ENCODE data around the gene ATAD3C.
"Not testable (repeated sequence)": the region's sequence is repeated elsewhere in the genome, so short reads cannot be mapped to it uniquely, and the experiment has no call there.

ATAD3C gene

GRCh38 chr1:1505801-1506200 is 56.3 kb downstream of the ATAD3C start:
- H3K27me3 ChIP-seq (ENCODE audit: control insufficient read depth, insufficient read depth, low read length); H3K27ac ChIP-seq (ENCODE audit: low read depth, low read length); H3K36me3 ChIP-seq (ENCODE audit: control insufficient read depth, insufficient read depth, low read length); H3K4me3 ChIP-seq (ENCODE audit: low read depth, low read length); H3K9me3 ChIP-seq (ENCODE audit: control insufficient read depth, insufficient read depth, low read length); H3K9ac ChIP-seq (ENCODE audit: low read depth, low read length); H3K4me1 ChIP-seq (ENCODE audit: control insufficient read depth, insufficient read depth, low read length): not testable (repeated sequence)

GRCh38 chr1:1507305-1507704 is 57.8 kb downstream of the ATAD3C start:
- no peak overlapping the region for H3K4me3 ChIP-seq (ENCODE audit: low read depth, low read length)
- H3K36me3 ChIP-seq (ENCODE audit: control insufficient read depth, insufficient read depth, low read length), result no peaks in the 10 kb centered on the region
- no peak overlapping the region for H3K27ac ChIP-seq (ENCODE audit: low read depth, low read length)
- no peaks in the 10 kb centered on the region for H3K4me1 ChIP-seq (ENCODE audit: control insufficient read depth, insufficient read depth, low read length)
- no peaks in the 10 kb centered on the region for H3K27me3 ChIP-seq (ENCODE audit: control insufficient read depth, insufficient read depth, low read length)
- no peak overlapping the region for H3K9ac ChIP-seq (ENCODE audit: low read depth, low read length)
- H3K9me3 ChIP-seq (ENCODE audit: control insufficient read depth, insufficient read depth, low read length), result no peaks in the 10 kb centered on the region

- not testable (repeated sequence) for H3K27me3 ChIP-seq (ENCODE audit: control insufficient read depth, insufficient read depth, low read length); H3K9me3 ChIP-seq (ENCODE audit: control insufficient read depth, insufficient read depth, low read length); H3K4me1 ChIP-seq (ENCODE audit: control insufficient read depth, insufficient read depth, low read length); H3K36me3 ChIP-seq (ENCODE audit: control insufficient read depth, insufficient read depth, low read length); H3K9ac ChIP-seq (ENCODE audit: low read depth, low read length); H3K4me3 ChIP-seq (ENCODE audit: low read depth, low read length); H3K27ac ChIP-seq (ENCODE audit: low read depth, low read length)
These were observed 59.4 kb downstream of the ATAD3C start for GRCh38 chr1:1508775-1509464.

GRCh38 chr1:1509465-1509850 is 60.0 kb downstream of the ATAD3C start:
- H3K27me3 ChIP-seq (ENCODE audit: control insufficient read depth, insufficient read depth, low read length); H3K36me3 ChIP-seq (ENCODE audit: control insufficient read depth, insufficient read depth, low read length); H3K4me1 ChIP-seq (ENCODE audit: control insufficient read depth, insufficient read depth, low read length); H3K9ac ChIP-seq (ENCODE audit: low read depth, low read length); H3K9me3 ChIP-seq (ENCODE audit: control insufficient read depth, insufficient read depth, low read length); H3K27ac ChIP-seq (ENCODE audit: low read depth, low read length); H3K4me3 ChIP-seq (ENCODE audit: low read depth, low read length): not testable (repeated sequence)

- Histone ChIP-seq H3K27me3 (ENCODE audit: control insufficient read depth, insufficient read depth, low read length) (no peaks in the 10 kb centered on the region), H3K4me3 (ENCODE audit: low read depth, low read length) (peak overlapping the region; percentile 88), H3K36me3 (ENCODE audit: control insufficient read depth, insufficient read depth, low read length) (peaks cover 5% of the 10 kb centered on the region; the same call in 1 of the 2 replicates), H3K27ac (ENCODE audit: low read depth, low read length) (peak overlapping the region; percentile 94), H3K9ac (ENCODE audit: low read depth, low read length) (peak overlapping the region; percentile 90), H3K9me3 (ENCODE audit: control insufficient read depth, insufficient read depth, low read length) (no peaks in the 10 kb centered on the region), H3K4me1 (ENCODE audit: control insufficient read depth, insufficient read depth, low read length) (no peaks in the 10 kb centered on the region)
These were observed 61.5 kb downstream of the ATAD3C start for GRCh38 chr1:1510912-1511532.

- Histone ChIP-seq H3K4me1 (ENCODE audit: control insufficient read depth, insufficient read depth, low read length) (no peaks in the 10 kb centered on the region), H3K9ac (ENCODE audit: low read depth, low read length) (peak within 1 kb of the TSS; percentile 90), H3K9me3 (ENCODE audit: control insufficient read depth, insufficient read depth, low read length) (no peaks in the 10 kb centered on the region), H3K4me3 (ENCODE audit: low read depth, low read length) (peak within 1 kb of the TSS; percentile 88), H3K36me3 (ENCODE audit: control insufficient read depth, insufficient read depth, low read length) (peaks cover 10% of the 10 kb centered on the region), H3K27me3 (ENCODE audit: control insufficient read depth, insufficient read depth, low read length) (no peaks in the 10 kb centered on the region), H3K27ac (ENCODE audit: low read depth, low read length) (peak within 1 kb of the TSS; percentile 94)
These were observed 62.2 kb downstream of the ATAD3C start, which contains the start of gene ATAD3A for GRCh38 chr1:1511533-1512285. ATAD3A (plus strand) TSS chr1:1512162; CDS start chr1:1512269, 107 bp downstream.

GRCh38 chr1:1512425-1512824 is 62.9 kb downstream of the ATAD3C start:
- not testable (repeated sequence) for H3K27me3 ChIP-seq (ENCODE audit: control insufficient read depth, insufficient read depth, low read length); H3K9ac ChIP-seq (ENCODE audit: low read depth, low read length); H3K27ac ChIP-seq (ENCODE audit: low read depth, low read length); H3K4me1 ChIP-seq (ENCODE audit: control insufficient read depth, insufficient read depth, low read length); H3K9me3 ChIP-seq (ENCODE audit: control insufficient read depth, insufficient read depth, low read length)
- Histone ChIP-seq H3K4me3 (ENCODE audit: low read depth, low read length) (peak overlapping the region; percentile 88), H3K36me3 (ENCODE audit: control insufficient read depth, insufficient read depth, low read length) (peaks cover 13% of the 10 kb centered on the region)

GRCh38 chr1:1513675-1514074 is 64.2 kb downstream of the ATAD3C start:
- not testable (repeated sequence) for H3K27me3 ChIP-seq (ENCODE audit: control insufficient read depth, insufficient read depth, low read length); H3K4me1 ChIP-seq (ENCODE audit: control insufficient read depth, insufficient read depth, low read length); H3K4me3 ChIP-seq (ENCODE audit: low read depth, low read length); H3K9me3 ChIP-seq (ENCODE audit: control insufficient read depth, insufficient read depth, low read length); H3K27ac ChIP-seq (ENCODE audit: low read depth, low read length); H3K9ac ChIP-seq (ENCODE audit: low read depth, low read length)
- H3K36me3 ChIP-seq (ENCODE audit: control insufficient read depth, insufficient read depth, low read length), result peaks cover 20% of the 10 kb centered on the region

- not testable (repeated sequence) for H3K9ac ChIP-seq (ENCODE audit: low read depth, low read length); H3K9me3 ChIP-seq (ENCODE audit: control insufficient read depth, insufficient read depth, low read length); H3K27ac ChIP-seq (ENCODE audit: low read depth, low read length); H3K4me3 ChIP-seq (ENCODE audit: low read depth, low read length); H3K27me3 ChIP-seq (ENCODE audit: control insufficient read depth, insufficient read depth, low read length); H3K4me1 ChIP-seq (ENCODE audit: control insufficient read depth, insufficient read depth, low read length)
- H3K36me3 ChIP-seq (ENCODE audit: control insufficient read depth, insufficient read depth, low read length), result peaks cover 20% of the 10 kb centered on the region
These were observed 64.9 kb downstream of the ATAD3C start for GRCh38 chr1:1514376-1514775.

- H3K27ac ChIP-seq (ENCODE audit: low read depth, low read length); H3K9me3 ChIP-seq (ENCODE audit: control insufficient read depth, insufficient read depth, low read length); H3K9ac ChIP-seq (ENCODE audit: low read depth, low read length); H3K4me3 ChIP-seq (ENCODE audit: low read depth, low read length); H3K4me1 ChIP-seq (ENCODE audit: control insufficient read depth, insufficient read depth, low read length); H3K27me3 ChIP-seq (ENCODE audit: control insufficient read depth, insufficient read depth, low read length): not testable (repeated sequence)
- peaks cover 36% of the 10 kb centered on the region for H3K36me3 ChIP-seq (ENCODE audit: control insufficient read depth, insufficient read depth, low read length)
These were observed 67.4 kb downstream of the ATAD3C start for GRCh38 chr1:1516923-1517322.

GRCh38 chr1:1517973-1518620 is 68.6 kb downstream of the ATAD3C start:
- H3K4me1 ChIP-seq (ENCODE audit: control insufficient read depth, insufficient read depth, low read length), result no peaks in the 10 kb centered on the region
- no peak overlapping the region for H3K27ac ChIP-seq (ENCODE audit: low read depth, low read length)
- no peak overlapping the region for H3K9ac ChIP-seq (ENCODE audit: low read depth, low read length)
- H3K9me3 ChIP-seq (ENCODE audit: control insufficient read depth, insufficient read depth, low read length), result no peaks in the 10 kb centered on the region
- H3K36me3 ChIP-seq (ENCODE audit: control insufficient read depth, insufficient read depth, low read length), result peaks cover 38% of the 10 kb centered on the region
- H3K4me3 ChIP-seq (ENCODE audit: low read depth, low read length), result no peak overlapping the region
- no peaks in the 10 kb centered on the region for H3K27me3 ChIP-seq (ENCODE audit: control insufficient read depth, insufficient read depth, low read length)
